ENCODE measurements around the gene HOXD3.

Gene HOXD3

DNA sequence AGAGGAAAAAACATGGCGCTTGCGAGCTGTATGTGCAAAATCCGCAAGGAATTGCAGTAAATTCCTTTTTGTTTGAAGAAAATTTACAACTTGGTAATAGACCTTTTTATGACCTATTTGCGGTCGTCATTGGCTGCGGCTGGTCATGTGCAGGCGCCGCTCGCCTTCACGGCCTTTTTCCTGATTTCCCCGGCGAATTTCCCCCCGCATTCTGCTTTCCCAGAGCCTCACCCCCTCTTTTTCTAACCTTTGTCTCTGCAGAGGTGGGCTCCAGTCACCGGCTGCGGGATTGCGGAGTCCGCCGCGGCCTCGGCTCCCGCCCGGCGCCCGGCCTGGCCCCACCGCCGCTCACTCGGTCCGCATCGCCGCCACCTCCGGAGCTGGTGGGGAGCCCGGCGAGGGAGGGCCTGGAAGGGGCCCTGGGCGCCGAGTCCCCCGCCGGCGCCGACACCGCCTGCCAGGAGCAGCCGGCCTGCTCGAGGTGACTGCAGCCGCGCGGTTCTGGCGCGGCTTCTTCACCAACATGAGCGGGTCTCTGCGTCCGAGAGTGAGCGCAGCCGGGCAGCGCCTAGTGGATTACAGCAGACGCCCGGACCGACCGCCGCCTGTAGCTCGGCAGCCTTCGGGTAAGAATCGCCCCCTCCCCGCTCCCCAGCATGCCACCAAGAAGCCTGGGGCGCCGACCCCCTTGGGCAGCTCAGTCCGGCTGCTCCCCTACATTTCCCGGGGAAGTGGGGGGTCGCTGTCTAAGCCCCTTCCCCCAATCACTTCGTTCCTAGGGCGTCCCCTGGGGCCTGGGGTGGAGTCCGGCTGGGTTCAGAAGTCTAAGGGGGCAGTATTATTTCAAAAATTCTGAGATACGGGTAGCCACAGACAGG, 20.5 kb upstream of the HOXD3 start:
- H3K9me3 Mint-ChIP-seq (ENCODE audit: low read depth) = no peaks in the 10 kb centered on the region
- H3K27me3 Mint-ChIP-seq = peaks cover 73% of the 10 kb centered on the region
- peak overlapping the region; percentile 64 for H3K4me3 Mint-ChIP-seq
- no peak overlapping the region for H3K27ac Mint-ChIP-seq
- peaks cover 5% of the 10 kb centered on the region for H3K36me3 Mint-ChIP-seq
- peaks cover 40% of the 10 kb centered on the region for H3K4me1 Mint-ChIP-seq (ENCODE audit: low read depth)

DNA sequence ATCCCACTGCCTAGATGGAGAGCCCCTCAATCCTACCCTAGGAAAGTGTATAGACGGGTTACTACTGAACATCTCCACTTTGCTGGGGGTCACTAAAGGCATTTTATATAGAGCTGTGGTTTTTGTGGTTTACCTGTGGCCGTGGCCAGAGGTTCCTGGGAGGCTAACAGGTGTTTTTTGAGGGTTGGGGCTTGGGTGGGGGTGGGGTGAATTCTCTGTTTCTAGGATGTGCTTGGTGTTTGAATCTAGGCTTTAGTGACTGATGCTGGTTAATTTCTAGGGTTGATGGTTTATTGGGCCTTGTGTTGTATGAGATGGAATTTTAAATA, 19.9 kb upstream of the HOXD3 start:
- H3K36me3 Mint-ChIP-seq = peaks cover 5% of the 10 kb centered on the region
- no peaks in the 10 kb centered on the region for H3K9me3 Mint-ChIP-seq (ENCODE audit: low read depth)
- H3K4me1 Mint-ChIP-seq (ENCODE audit: low read depth) = peaks cover 37% of the 10 kb centered on the region
- peaks cover 71% of the 10 kb centered on the region for H3K27me3 Mint-ChIP-seq
- H3K4me3 Mint-ChIP-seq = no peak overlapping the region
- no peak overlapping the region for H3K27ac Mint-ChIP-seq

DNA sequence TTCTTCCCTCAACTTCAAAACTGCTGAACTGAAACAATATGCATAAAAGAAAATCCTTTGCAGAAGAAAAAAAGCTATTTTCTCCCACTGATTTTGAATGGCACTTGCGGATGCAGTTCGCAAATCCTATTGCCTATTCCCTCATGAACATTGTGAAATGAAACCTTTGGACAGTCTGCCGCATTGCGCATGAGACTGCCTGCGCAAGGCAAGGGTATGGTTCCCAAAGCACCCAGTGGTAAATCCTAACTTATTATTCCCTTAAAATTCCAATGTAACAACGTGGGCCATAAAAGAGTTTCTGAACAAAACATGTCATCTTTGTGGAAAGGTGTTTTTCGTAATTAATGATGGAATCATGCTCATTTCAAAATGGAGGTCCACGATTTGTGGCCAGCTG, 19.2 kb upstream of the HOXD3 start:
- H3K36me3 Mint-ChIP-seq = peaks cover 5% of the 10 kb centered on the region

DNA sequence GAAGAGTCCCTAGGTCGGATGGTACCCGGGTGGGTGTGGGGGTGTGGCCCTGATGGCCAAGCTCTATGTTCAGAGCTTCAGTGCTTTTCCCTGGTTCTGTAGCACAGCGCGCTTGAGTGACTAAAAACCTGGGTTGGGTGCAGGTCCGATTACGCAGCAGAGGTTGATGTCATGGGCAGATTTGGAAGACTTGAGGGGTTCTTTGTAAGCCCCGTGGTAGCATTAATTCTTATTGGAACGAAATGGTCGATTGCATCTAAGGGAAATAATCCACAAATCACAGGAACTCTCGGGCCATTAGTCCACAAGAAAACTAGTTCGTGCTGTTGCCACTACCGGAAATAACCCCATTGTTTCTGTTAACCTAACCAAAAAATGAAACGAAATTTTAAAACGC, 18.6 kb upstream of the HOXD3 start:
- peaks cover 5% of the 10 kb centered on the region for H3K36me3 Mint-ChIP-seq
- H3K9me3 Mint-ChIP-seq (ENCODE audit: low read depth) = no peaks in the 10 kb centered on the region
- peak overlapping the region; percentile 63 for H3K4me3 Mint-ChIP-seq
- H3K4me1 Mint-ChIP-seq (ENCODE audit: low read depth) = peaks cover 31% of the 10 kb centered on the region
- peaks cover 63% of the 10 kb centered on the region for H3K27me3 Mint-ChIP-seq
- H3K27ac Mint-ChIP-seq = no peak overlapping the region

More for the DNA sequence above, 19.2 kb upstream of the HOXD3 start:
- Mint-ChIP-seq H3K4me3 (no peak overlapping the region), H3K27ac (no peak overlapping the region), H3K4me1 (ENCODE audit: low read depth) (peaks cover 32% of the 10 kb centered on the region), H3K27me3 (peaks cover 65% of the 10 kb centered on the region), H3K9me3 (ENCODE audit: low read depth) (no peaks in the 10 kb centered on the region)

DNA sequence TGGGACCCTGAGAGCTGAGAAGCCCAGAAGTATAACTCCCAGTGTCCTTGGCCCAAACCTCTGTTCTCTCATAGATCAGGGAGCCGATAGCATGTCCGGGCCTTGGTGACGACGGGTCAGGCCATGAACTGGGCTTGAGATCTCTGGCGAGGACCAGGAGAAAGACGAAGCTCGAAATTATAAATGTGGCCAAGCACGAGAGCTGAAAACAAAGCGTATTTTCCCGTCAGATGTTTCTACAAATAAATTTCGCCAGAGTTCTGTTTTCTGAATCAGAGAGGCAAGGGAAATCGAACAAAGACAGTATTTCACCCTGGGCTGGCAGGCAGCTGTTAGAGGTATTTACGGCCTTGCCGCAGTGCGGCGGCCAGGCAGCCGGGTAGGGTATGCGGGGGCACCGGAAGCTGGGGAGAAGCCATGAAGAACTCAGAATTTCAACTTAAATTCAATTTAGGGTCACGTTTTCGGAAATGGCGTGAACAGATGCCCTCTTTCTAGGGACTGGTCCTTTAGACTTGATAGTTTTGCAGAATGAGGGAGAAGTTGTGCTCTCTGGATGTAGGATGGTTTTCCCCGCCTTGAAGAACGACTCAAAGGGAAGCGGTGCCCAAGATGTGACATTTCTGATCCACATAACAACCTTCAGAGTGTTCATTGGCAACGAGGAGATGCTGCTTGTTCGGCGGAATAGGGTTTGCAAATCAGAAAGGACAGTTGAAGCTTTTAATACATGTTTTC, 18.0 kb upstream of the HOXD3 start:
- H3K9me3 Mint-ChIP-seq (ENCODE audit: low read depth) = no peaks in the 10 kb centered on the region
- peaks cover 62% of the 10 kb centered on the region for H3K27me3 Mint-ChIP-seq
- peaks cover 31% of the 10 kb centered on the region for H3K4me1 Mint-ChIP-seq (ENCODE audit: low read depth)
- no peak overlapping the region for H3K27ac Mint-ChIP-seq
- H3K36me3 Mint-ChIP-seq = peaks cover 5% of the 10 kb centered on the region
- H3K4me3 Mint-ChIP-seq = peak overlapping the region; percentile 63

DNA sequence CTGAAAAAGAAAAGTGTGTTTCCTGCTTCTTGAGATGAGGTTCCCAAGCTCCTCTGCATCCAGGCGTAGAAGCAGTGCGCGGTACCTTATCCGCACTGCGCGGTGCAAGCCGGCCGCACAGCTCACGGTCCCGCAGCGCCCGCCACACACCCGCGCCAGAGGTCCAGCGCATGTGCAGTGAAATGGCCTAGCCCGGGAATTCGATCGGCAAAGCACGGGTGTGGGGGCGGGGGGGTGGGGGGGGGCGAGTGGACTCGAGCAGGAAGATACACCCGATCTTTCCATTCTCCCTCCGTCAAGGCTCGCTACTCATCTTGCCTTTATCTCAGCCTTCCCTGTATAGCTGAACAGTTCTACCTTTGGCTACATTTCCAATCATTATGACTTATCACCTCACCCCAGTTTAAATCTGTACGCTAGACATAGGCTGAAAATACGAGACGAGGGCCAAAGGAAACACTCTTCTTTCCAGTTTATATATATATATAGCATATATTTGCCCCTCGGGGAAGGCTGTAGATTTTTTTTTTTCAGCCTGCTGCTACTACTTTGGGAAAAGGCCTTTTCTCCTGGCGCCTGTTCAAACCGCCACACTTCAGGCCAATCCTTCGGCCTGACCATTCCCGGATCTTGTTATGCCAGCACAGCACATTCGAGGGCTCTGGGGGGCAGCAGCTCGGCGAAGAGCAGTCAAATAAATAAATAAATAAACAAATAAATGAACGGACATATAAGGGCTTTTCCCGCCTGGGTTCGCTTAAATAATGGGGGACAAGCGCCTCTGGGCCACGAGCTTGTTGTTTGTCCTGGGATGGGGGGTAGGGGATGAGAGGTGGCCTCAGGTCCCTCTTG, 17.2 kb upstream of the HOXD3 start:
- Mint-ChIP-seq H3K9me3 (ENCODE audit: low read depth) (no peaks in the 10 kb centered on the region), H3K36me3 (peaks cover 5% of the 10 kb centered on the region), H3K27ac (no peak overlapping the region), H3K27me3 (peaks cover 55% of the 10 kb centered on the region), H3K4me3 (peak overlapping the region; percentile 35), H3K4me1 (ENCODE audit: low read depth) (peaks cover 31% of the 10 kb centered on the region)

DNA sequence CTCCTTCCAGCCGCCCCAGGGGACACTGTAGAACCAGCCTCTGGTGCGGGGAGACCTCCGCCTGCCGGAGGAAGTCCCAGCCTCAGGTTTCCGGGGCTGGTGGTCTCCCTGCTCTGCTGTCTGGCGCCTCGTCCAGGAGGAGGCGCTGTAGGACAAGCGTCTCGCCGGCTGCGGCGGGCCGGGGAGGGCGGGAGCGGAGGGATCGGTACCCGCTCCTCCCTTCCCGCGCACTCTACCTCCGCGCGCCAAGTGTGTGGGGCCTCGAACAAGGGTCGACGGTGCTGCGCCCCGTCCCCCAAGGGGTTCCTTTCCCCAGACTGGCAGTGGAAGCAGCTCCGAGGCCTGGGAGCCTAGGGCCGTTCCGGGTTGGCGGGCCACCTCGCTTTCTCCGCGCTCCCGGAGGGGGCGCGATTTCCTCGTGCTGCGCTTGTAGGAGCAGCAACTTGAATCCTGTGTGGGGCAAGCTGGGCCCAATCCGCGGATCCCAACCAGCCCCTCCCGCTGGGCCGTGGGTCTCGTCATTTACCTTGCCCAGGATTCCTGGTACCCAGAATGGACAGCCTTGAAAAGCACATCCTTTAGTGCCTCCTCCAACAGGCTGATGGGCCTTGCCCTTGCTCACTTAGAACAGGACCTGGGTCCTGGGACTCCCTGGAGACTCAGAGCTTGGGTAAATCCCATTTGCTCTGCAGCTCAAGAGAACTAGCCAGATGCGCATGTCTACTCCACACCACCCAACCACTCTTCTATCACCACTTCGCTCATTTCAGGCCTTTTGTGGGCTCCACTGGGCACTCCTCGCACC, 16.4 kb upstream of the HOXD3 start:
- Mint-ChIP-seq H3K27ac (no peak overlapping the region), H3K36me3 (peaks cover 4% of the 10 kb centered on the region), H3K9me3 (ENCODE audit: low read depth) (no peaks in the 10 kb centered on the region), H3K27me3 (peaks cover 52% of the 10 kb centered on the region), H3K4me3 (peak overlapping the region; percentile 35), H3K4me1 (ENCODE audit: low read depth) (peaks cover 27% of the 10 kb centered on the region)

DNA sequence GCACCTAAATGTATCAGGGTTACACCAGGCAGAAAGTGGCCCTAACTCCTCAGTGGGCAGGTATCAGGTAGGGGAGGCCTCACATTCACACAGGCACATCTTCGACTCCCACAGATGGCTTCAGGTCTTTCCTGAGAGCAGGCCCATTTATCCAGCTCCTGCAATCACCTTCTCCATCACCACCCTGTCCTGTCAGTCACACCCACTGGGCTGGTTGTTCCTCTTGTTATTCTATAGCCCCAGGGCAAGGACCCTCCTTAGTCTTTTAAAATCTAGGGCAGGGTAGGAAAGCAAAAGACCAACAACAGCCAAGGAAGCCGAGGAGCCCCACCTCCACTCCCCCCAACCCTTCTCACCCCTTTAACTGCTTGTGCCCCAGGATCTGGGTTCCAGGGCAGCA, 14.8 kb upstream of the HOXD3 start:
- peaks cover 3% of the 10 kb centered on the region for H3K36me3 Mint-ChIP-seq
- no peak overlapping the region for H3K27ac Mint-ChIP-seq
- H3K27me3 Mint-ChIP-seq = peaks cover 61% of the 10 kb centered on the region
- H3K4me1 Mint-ChIP-seq (ENCODE audit: low read depth) = peaks cover 20% of the 10 kb centered on the region
- no peaks in the 10 kb centered on the region for H3K9me3 Mint-ChIP-seq (ENCODE audit: low read depth)
- H3K4me3 Mint-ChIP-seq = no peak overlapping the region

DNA sequence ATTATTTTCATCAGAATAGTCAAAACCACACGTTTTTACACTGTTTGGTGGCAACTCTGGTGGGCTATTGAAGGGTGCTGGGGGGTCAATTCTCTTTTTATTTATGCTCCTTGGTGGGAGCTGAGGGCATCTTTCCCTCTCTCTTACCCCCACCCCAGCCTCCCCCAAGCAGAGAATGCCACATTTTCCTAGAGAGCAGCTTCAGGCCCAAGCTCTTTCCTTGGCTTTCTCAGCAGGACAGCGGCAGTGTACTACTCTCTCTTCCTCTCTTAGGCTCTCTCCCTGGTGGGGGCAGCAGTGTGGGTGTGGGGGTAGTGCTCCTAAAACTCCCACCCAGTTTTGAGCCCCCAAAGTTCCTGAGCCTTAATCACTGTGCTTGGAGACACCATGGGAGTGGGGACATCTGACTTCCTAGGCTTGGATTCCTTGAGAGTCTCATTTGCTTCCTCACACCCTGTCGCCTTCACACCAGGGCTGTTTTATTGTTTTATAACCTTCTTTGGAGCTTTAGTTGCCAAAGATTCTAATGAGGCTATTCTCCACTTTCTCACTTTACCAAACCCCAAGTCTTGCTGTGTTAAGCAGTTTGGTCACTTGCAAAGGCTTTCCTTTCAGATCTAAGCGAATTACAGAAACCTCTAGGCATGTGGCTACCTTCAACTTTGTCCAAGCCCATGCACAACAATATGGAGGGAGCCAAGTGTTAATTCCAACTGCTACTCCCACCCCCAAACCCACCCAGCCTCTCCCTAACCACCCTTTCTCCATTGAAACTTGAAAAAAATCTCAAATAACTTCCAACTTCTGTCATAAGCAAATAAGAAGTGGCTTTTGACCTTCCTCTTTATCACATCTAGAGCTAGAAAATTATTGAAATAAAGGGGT, 11.8 kb upstream of the HOXD3 start:
- Mint-ChIP-seq H3K4me3 (no peak overlapping the region), H3K36me3 (no peaks in the 10 kb centered on the region), H3K27ac (no peak overlapping the region), H3K27me3 (peaks cover 58% of the 10 kb centered on the region), H3K4me1 (ENCODE audit: low read depth) (peaks cover 14% of the 10 kb centered on the region), H3K9me3 (ENCODE audit: low read depth) (no peaks in the 10 kb centered on the region)

DNA sequence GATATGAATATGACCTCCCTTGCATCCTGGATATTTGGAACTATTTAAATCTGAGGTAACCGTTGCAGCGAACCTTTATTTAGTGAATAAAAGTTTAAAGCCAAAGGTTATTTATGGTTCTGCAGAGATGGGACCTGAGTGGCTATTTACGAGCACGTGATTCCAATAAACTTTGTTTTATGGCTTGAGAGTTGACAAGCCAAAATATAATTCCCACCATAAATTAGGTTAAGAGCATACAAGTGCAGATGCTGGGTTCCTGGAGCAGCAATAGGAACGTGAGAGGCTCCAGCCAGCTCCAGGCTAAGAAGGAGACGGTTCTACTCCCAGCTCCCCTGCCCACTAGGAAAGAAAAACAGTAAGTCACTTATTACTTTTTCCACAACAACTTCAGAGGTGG, 11.0 kb upstream of the HOXD3 start:
- no peak overlapping the region for H3K27ac Mint-ChIP-seq
- H3K36me3 Mint-ChIP-seq = no peaks in the 10 kb centered on the region
- H3K27me3 Mint-ChIP-seq = peaks cover 61% of the 10 kb centered on the region
- H3K4me3 Mint-ChIP-seq = no peak overlapping the region
- H3K4me1 Mint-ChIP-seq (ENCODE audit: low read depth) = peaks cover 14% of the 10 kb centered on the region
- no peaks in the 10 kb centered on the region for H3K9me3 Mint-ChIP-seq (ENCODE audit: low read depth)

DNA sequence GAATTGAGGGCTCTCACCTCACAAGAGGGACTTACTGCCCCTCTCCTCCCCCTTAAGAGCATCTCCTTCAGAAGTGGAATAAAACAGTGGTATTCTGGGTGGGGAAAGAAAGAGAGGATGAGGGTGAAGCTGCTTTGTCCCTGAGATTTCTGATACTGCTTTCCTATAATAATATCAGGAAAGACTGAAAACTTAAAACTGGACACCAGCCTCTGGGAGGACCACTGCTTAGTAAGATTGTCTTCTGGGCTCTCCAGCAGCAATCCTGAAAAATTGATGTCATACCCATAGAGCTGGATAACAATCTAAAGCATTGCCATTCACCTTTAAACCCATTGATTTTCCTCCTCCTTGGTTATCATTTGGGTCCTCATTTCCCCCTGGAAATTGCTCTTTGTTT, 10.5 kb upstream of the HOXD3 start:
- H3K27ac Mint-ChIP-seq = no peak overlapping the region
- peaks cover 12% of the 10 kb centered on the region for H3K4me1 Mint-ChIP-seq (ENCODE audit: low read depth)
- H3K4me3 Mint-ChIP-seq = no peak overlapping the region
- H3K27me3 Mint-ChIP-seq = peaks cover 59% of the 10 kb centered on the region
- no peaks in the 10 kb centered on the region for H3K9me3 Mint-ChIP-seq (ENCODE audit: low read depth)
- H3K36me3 Mint-ChIP-seq = no peaks in the 10 kb centered on the region

DNA sequence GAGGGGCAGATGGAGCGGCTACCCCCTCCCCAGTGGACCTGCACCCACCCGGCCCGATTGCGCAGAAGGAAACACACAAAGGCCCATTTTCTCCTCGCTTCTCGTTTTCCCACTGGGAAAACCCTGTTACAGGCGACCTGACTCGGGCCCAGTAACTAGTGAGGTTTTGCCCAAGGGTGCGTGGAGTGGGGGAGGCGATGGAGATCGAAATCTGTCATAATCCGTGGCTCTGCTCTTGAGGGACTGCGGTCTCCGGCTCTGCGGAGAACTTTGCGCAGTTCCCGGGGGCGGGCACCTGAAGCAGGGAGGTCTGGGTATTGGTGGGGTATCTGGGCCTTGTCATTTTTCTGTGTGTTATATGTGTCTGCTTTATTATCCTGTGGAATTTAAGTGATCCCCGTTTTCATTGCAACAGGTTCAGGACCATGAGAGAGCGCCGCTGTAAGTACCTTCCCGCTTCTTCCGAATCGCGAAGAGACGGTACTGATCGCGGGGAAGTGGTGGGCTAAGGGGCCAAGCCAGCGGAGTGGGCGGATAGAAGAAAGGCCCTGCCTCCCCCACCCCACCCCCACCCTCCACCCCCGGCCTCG, 9.8 kb upstream of the HOXD3 start:
- H3K27me3 Mint-ChIP-seq = peaks cover 57% of the 10 kb centered on the region
- H3K36me3 Mint-ChIP-seq = no peaks in the 10 kb centered on the region
- no peaks in the 10 kb centered on the region for H3K9me3 Mint-ChIP-seq (ENCODE audit: low read depth)
- peaks cover 12% of the 10 kb centered on the region for H3K4me1 Mint-ChIP-seq (ENCODE audit: low read depth)
- no peak overlapping the region for H3K4me3 Mint-ChIP-seq
- H3K27ac Mint-ChIP-seq = no peak overlapping the region

DNA sequence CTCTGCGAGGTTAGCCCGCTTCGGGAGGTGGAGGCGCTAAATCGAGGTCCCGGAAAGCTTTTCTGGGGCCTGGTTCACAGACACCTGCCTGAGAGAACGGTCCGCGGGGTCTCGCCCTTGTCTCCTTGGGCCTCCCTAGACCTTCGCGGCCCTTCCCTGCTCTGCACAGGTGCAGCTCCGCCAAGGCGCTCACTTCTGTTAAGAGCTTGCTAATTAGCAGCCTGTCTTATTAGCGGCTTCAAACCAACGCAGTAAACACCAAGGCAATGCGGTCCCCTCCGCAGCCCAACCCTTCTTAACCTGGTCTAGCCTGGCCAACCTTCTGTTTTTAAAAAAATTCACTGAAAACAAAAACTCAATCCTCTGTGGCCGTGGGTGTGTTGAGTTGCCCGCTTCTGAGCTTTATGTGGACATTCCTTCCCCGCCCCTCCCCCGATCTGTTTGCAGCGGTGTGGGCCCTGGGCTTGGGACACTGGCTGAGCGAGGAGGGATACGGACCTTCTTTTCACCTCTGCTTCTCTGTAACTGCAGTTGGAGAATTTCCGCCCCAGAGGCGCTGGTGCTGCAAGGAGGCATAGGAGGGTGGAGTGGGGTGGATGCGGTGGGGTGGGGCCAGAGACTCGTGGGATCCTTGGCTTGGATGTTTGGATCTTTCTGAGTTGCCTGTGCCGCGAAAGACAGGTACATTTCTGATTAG, 9.2 kb upstream of the HOXD3 start:
- no peaks in the 10 kb centered on the region for H3K36me3 Mint-ChIP-seq
- no peak overlapping the region for H3K4me3 Mint-ChIP-seq
- peaks cover 15% of the 10 kb centered on the region for H3K4me1 Mint-ChIP-seq (ENCODE audit: low read depth)
- peaks cover 57% of the 10 kb centered on the region for H3K27me3 Mint-ChIP-seq
- no peak overlapping the region for H3K27ac Mint-ChIP-seq
- no peaks in the 10 kb centered on the region for H3K9me3 Mint-ChIP-seq (ENCODE audit: low read depth)
